SH-SY5Y (cell line): Measurements from ENCODE around the gene PRKCH.

ENCODE experiments used
- GATA2 ChIP-seq: IDR thresholded peaks from 2 replicates; pipeline ENCODE4 v1.6.1; 2011; ENCODE audit warnings: mild to moderate bottlenecking, low read depth, low read length
- GATA3 ChIP-seq: IDR thresholded peaks from 2 replicates; pipeline ENCODE4 v1.6.1; 2011; ENCODE audit warnings: low read depth, mild to moderate bottlenecking, low read length, moderate library complexity

DNA sequence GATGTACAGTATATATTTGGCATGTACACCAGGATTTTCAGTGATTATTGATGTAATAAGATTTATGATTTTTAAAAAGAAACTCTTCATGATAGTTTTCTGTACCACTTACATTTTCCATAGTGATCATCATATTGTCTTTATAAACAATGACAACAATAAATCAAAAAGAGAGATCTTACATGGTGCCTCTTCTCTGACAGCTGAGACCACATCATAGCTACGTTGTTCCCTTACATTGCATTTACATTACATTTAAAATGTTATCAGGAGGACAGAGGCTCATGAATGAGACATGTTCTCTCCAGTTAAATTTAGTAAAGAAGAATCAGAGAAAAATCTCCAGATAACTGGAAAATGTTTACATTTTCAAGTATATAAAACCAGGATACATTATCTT is 112.4 kb downstream of the PRKCH start:
- TF ChIP-seq GATA2 (no peak), GATA3 (no peak)
